CD4-positive, alpha-beta T cell treated with Interleukin-10 for 1 hour (primary cell): Measurements from ENCODE around the gene OXCT1.
A peak's percentile ranks its signal among the peaks of the same experiment; 100 is the strongest.
"Not testable (repeated sequence)": the region's sequence is repeated elsewhere in the genome, so short reads cannot be mapped to it uniquely, and the experiment has no call there.

Source experiments
- DNase-seq: peaks from one replicate; pipeline ENCODE4 v3.0.0-alpha.2; 2020

Gene OXCT1

GRCh38 chr5:41871852-41872251 is 1.6 kb upstream of the OXCT1 start:
- DNase-seq, result no peak

- no peak for DNase-seq
Measured at GRCh38 chr5:41870627-41871048, 413 bp upstream of the OXCT1 start.

GRCh38 chr5:41869151-41869723 is 988 bp downstream of the OXCT1 start:
- DNase-seq, result no peak

- no peak for DNase-seq
Measured at GRCh38 chr5:41863871-41864486, 6.2 kb downstream of the OXCT1 start.

- no peak for DNase-seq
Measured at GRCh38 chr5:41858890-41859289, 11.3 kb downstream of the OXCT1 start.

GRCh38 chr5:41857989-41858388 is 12.2 kb downstream of the OXCT1 start:
- DNase-seq, result no peak

GRCh38 chr5:41856644-41857491 is 13.4 kb downstream of the OXCT1 start:
- DNase-seq, result peak; percentile 81

GRCh38 chr5:41852293-41852692 is 17.9 kb downstream of the OXCT1 start:
- no peak for DNase-seq

- no peak for DNase-seq
Measured at GRCh38 chr5:41851116-41851515, 19.1 kb downstream of the OXCT1 start.

- DNase-seq, result no peak
Measured at GRCh38 chr5:41848983-41849382, 21.2 kb downstream of the OXCT1 start.

- not testable (repeated sequence) for DNase-seq
Measured at GRCh38 chr5:41845751-41846150, 24.5 kb downstream of the OXCT1 start.

- no peak for DNase-seq
Measured at GRCh38 chr5:41844502-41844901, 25.7 kb downstream of the OXCT1 start.

GRCh38 chr5:41843456-41844370 is 26.5 kb downstream of the OXCT1 start:
- DNase-seq, result peak; percentile 53

GRCh38 chr5:41842777-41843176 is 27.4 kb downstream of the OXCT1 start:
- DNase-seq, result no peak

- DNase-seq, result no peak
Measured at GRCh38 chr5:41841325-41841724, 28.9 kb downstream of the OXCT1 start.

- no peak for DNase-seq
Measured at GRCh38 chr5:41840251-41840650, 30.0 kb downstream of the OXCT1 start.

GRCh38 chr5:41837793-41838192 is 32.4 kb downstream of the OXCT1 start:
- no peak for DNase-seq

- DNase-seq, result no peak
Measured at GRCh38 chr5:41835645-41836044, 34.6 kb downstream of the OXCT1 start.

GRCh38 chr5:41834506-41834905 is 35.7 kb downstream of the OXCT1 start:
- DNase-seq, result no peak

- DNase-seq, result no peak
Measured at GRCh38 chr5:41832430-41832829, 37.8 kb downstream of the OXCT1 start.

GRCh38 chr5:41831155-41831554 is 39.1 kb downstream of the OXCT1 start:
- DNase-seq, result no peak

GRCh38 chr5:41827792-41828191 is 42.4 kb downstream of the OXCT1 start:
- no peak for DNase-seq

GRCh38 chr5:41822036-41822435 is 48.2 kb downstream of the OXCT1 start:
- DNase-seq, result no peak
